K562 (cell line): ENCODE measurements around the gene DOK3. TPM values are rescaled to one million over a fixed set of nuclear protein-coding genes. Genes with fewer than 3 reads are reported as not detected.

Source experiments
- ATF7 ChIP-seq: fragments of 450-650 bp; IDR thresholded peaks from 2 replicates; pipeline ENCODE4 v1.7.1; 2014; ENCODE audit warnings: mild to moderate bottlenecking, moderate library complexity
- EGR1 ChIP-seq: fragments of 450-650 bp; conservative IDR thresholded peaks from 2 replicates; pipeline ENCODE4 v1.6.1; 2017; ENCODE audit warnings: mild to moderate bottlenecking
- GATAD2B ChIP-seq: fragments of 450-650 bp; IDR thresholded peaks from 2 replicates; pipeline ENCODE4 v1.6.1; 2017; ENCODE audit warnings: mild to moderate bottlenecking, borderline replicate concordance
- HNRNPLL ChIP-seq: fragments of 200-400 bp; formaldehyde crosslinking; IDR thresholded peaks from 2 replicates; pipeline ENCODE4 v1.6.1; 2017; ENCODE audit warnings: low read length, low read depth, mild to moderate bottlenecking; ENCODE audit not compliant: poor library complexity, severe bottlenecking
- KDM5B ChIP-seq: fragments of 200-600 bp; sonication (generic); IDR thresholded peaks from 2 replicates; pipeline ENCODE4 v1.6.1; 2012; ENCODE audit warnings: low read depth, mild to moderate bottlenecking, moderate library complexity, low read length, control low read depth, inconsistent platforms; ENCODE audit not compliant: insufficient replicate concordance
- KLF1 ChIP-seq: fragments of 450-650 bp; IDR thresholded peaks from 2 replicates; pipeline ENCODE4 v1.6.1; 2016; ENCODE audit warnings: missing genetic modification characterization, missing compliant biosample characterization
- NFE2L1 ChIP-seq: fragments of 450-650 bp; IDR thresholded peaks from 2 replicates; pipeline ENCODE4 v1.6.1; 2016; ENCODE audit warnings: missing genetic modification characterization, low read depth, mild to moderate bottlenecking, missing compliant biosample characterization, moderate library complexity, borderline replicate concordance
- PHF20 ChIP-seq: fragments of 450-650 bp; IDR thresholded peaks from 2 replicates; pipeline ENCODE4 v1.6.1; 2018; ENCODE audit not compliant: partially characterized antibody
- RAD21 ChIP-seq, 2 experiments: fragments of 250-450 bp in 1 of 2; fragments of 450-650 bp in 1 of 2; sonication (Bioruptor Pico) in 1 of 2; formaldehyde crosslinking in 1 of 2; IDR thresholded peaks in 1 of 2; conservative IDR thresholded peaks in 1 of 2; 2 replicates each; pipeline versions ENCODE4 v1.4.0 to v1.8.0; 2020 to 2022; ENCODE audit warnings: mild to moderate bottlenecking in 2 of 2, moderate library complexity in 1 of 2
- SAFB ChIP-seq: fragments of 200-400 bp; formaldehyde crosslinking; IDR thresholded peaks from 2 replicates; pipeline ENCODE4 v1.6.1; 2017; ENCODE audit warnings: low read depth, low read length, borderline replicate concordance
- SRSF3 ChIP-seq: fragments of 200-400 bp; formaldehyde crosslinking; IDR thresholded peaks from 2 replicates; pipeline ENCODE4 v1.6.1; 2016; ENCODE audit warnings: mild to moderate bottlenecking, low read length, moderate library complexity; ENCODE audit not compliant: insufficient read depth
- STAG1 ChIP-seq: sonication (generic); formaldehyde crosslinking; IDR thresholded peaks from 2 replicates; pipeline ENCODE4 v1.5.0; 2020; ENCODE audit warnings: missing genetic modification reagents, borderline replicate concordance
- ZNF75A ChIP-seq: fragments of 450-650 bp; formaldehyde crosslinking; IDR thresholded peaks from 2 replicates; pipeline ENCODE4 v1.4.0; 2020; ENCODE audit warnings: mild to moderate bottlenecking
- polyA plus RNA-seq, 8 experiments: library from polyadenylated mRNA; depleted of rRNA in 4 of 8; stranded (reverse) in 5 of 8; unstranded in 3 of 8; fragments of >200 nt; fragmentation: Nextera tagmentation in 2 of 8; fragmentation: Illumina TruSeq in 1 of 8; extraction: Ambion mirVana in 2 of 8; extraction: Trizol in 1 of 8; gene quantifications; 2 replicates each; pipeline versions ENCODE4 v1.2.1 to v1.2.3, GENCODE V29; 2011 to 2014; ENCODE audit warnings: inconsistent platforms in 1 of 8, missing spikeins in 1 of 8
- total RNA-seq, 7 experiments: library from RNA; depleted of rRNA in 6 of 7; stranded (reverse); fragments of >200 nt in 6 of 7; fragmentation: Illumina TruSeq in 2 of 7; extraction: Trizol in 2 of 7; gene quantifications; 2 replicates each; pipeline versions ENCODE4 v1.2.1 to v1.2.3, GENCODE V29; 2011 to 2021; ENCODE audit warnings: low replicate concordance in 1 of 7
- TF ChIP-seq, protein P1 (sequence below): fragments of 200-800 bp; sonication (Bioruptor generic); IDR thresholded peaks from 2 replicates; pipeline ENCODE4 v1.6.1; 2016; ENCODE audit warnings: missing genetic modification characterization, missing compliant biosample characterization
- TF ChIP-seq, protein P2 (sequence below): fragments of 450-650 bp; formaldehyde crosslinking; IDR thresholded peaks from 2 replicates; pipeline ENCODE4 v1.4.0; 2020; ENCODE audit warnings: mild to moderate bottlenecking, mixed read lengths
- TF ChIP-seq, protein P3 (sequence below), 2 experiments: fragments of 250-450 bp in 1 of 2; fragments of 450-650 bp in 1 of 2; sonication (Bioruptor Pico) in 1 of 2; IDR thresholded peaks; 2 replicates each; pipeline versions ENCODE4 v1.6.1 to v1.8.0; 2016 to 2021; ENCODE audit warnings: mild to moderate bottlenecking in 2 of 2, moderate library complexity in 2 of 2, missing compliant biosample characterization in 1 of 2, missing genetic modification characterization in 1 of 2

Gene DOK3
- total and polyA plus RNA-seq, 9 of the 15 experiments (the other 6 are each of a cell fraction or from before 2014, with no cell fraction given): 1.3 to 23.0 (median 8.0) TPM

DNA sequence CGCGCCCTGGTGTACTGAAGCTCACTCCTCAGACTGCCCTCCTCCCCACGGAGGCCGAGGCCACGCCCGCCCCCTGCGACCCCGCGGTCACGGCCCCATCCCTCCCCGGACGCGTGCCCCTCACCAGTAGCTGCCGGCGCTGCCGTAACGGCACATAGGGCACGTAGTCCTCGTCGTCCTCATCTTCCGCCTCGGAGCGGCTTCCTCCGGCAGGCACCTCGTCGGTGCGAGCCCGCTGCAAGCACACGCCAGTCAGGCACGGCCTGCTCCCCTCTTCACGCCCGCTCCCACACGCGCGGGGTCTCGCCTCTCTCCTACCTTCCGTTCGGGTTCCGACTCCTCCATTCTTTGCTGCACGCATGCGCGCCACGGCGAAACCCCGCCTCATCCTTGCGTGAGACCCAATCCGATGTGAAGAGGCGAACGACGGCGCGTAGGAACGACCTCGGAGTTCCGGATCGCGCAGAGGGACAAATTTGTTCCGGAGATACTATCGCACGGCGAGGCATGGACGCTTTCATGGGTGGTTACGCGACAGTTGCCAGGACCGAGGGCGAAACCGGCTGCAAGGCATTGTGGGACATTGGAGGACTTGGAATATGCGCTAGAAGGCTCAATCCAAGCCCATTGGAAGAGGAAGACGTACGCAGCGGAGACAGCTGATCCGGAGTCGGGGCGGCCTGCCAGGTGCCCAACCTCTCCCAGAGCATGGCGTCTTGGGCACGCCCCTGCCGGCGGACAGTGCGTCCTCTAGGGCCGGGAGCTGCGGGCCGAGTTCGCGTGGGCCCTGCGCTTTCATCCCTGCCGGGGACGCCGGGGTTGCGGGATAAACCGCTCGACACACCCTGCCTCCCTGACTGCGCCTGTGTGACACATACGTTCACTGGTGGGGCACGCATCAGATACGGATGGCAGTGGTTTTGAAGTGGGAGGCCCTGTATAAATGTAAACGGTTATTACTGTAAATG lies 7.3 kb upstream of the DOK3 start, which contains the start of gene DDX41 (continued):
- TF ChIP-seq, protein P1, sequence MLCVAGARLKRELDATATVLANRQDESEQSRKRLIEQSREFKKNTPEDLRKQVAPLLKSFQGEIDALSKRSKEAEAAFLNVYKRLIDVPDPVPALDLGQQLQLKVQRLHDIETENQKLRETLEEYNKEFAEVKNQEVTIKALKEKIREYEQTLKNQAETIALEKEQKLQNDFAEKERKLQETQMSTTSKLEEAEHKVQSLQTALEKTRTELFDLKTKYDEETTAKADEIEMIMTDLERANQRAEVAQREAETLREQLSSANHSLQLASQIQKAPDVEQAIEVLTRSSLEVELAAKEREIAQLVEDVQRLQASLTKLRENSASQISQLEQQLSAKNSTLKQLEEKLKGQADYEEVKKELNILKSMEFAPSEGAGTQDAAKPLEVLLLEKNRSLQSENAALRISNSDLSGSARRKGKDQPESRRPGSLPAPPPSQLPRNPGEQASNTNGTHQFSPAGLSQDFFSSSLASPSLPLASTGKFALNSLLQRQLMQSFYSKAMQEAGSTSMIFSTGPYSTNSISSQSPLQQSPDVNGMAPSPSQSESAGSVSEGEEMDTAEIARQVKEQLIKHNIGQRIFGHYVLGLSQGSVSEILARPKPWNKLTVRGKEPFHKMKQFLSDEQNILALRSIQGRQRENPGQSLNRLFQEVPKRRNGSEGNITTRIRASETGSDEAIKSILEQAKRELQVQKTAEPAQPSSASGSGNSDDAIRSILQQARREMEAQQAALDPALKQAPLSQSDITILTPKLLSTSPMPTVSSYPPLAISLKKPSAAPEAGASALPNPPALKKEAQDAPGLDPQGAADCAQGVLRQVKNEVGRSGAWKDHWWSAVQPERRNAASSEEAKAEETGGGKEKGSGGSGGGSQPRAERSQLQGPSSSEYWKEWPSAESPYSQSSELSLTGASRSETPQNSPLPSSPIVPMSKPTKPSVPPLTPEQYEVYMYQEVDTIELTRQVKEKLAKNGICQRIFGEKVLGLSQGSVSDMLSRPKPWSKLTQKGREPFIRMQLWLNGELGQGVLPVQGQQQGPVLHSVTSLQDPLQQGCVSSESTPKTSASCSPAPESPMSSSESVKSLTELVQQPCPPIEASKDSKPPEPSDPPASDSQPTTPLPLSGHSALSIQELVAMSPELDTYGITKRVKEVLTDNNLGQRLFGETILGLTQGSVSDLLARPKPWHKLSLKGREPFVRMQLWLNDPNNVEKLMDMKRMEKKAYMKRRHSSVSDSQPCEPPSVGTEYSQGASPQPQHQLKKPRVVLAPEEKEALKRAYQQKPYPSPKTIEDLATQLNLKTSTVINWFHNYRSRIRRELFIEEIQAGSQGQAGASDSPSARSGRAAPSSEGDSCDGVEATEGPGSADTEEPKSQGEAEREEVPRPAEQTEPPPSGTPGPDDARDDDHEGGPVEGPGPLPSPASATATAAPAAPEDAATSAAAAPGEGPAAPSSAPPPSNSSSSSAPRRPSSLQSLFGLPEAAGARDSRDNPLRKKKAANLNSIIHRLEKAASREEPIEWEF: no peak
- TF ChIP-seq SRSF3: no peak
- peak; percentile 73 for TF ChIP-seq KDM5B
- no peak for TF ChIP-seq NFE2L1
- TF ChIP-seq STAG1 (CRISPR knock-in tag): 0 out of 2 replicates have a peak, but pooled peaks have one; percentile 32
- no peak for TF ChIP-seq GATAD2B
- peak; percentile 64; the same call in 1 of the 2 replicates for TF ChIP-seq KLF1
- peak; percentile 90 for TF ChIP-seq ATF7
- TF ChIP-seq ZNF75A (CRISPR knock-in tag): no peak
- peak; percentile 74 for TF ChIP-seq HNRNPLL
- TF ChIP-seq, protein P2, sequence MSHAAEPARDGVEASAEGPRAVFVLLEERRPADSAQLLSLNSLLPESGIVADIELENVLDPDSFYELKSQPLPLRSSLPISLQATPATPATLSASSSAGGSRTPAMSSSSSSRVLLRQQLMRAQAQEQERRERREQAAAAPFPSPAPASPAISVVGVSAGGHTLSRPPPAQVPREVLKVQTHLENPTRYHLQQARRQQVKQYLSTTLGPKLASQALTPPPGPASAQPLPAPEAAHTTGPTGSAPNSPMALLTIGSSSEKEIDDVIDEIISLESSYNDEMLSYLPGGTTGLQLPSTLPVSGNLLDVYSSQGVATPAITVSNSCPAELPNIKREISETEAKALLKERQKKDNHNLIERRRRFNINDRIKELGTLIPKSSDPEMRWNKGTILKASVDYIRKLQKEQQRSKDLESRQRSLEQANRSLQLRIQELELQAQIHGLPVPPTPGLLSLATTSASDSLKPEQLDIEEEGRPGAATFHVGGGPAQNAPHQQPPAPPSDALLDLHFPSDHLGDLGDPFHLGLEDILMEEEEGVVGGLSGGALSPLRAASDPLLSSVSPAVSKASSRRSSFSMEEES (CRISPR knock-in tag): no peak
- TF ChIP-seq, protein P3, sequence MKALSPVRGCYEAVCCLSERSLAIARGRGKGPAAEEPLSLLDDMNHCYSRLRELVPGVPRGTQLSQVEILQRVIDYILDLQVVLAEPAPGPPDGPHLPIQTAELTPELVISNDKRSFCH (CRISPR knock-in tag; IDR thresholded peaks at IDR 0.05): no peak
- TF ChIP-seq, protein P3 (tag; IDR thresholded peaks at IDR 0.05): peak; percentile 62
- TF ChIP-seq EGR1: peak; percentile 9; the same call in 1 of the 2 replicates
- TF ChIP-seq PHF20: peak; percentile 67
- TF ChIP-seq RAD21 (CRISPR knock-in tag; conservative IDR thresholded peaks at IDR 0.05 in 1 of 2, IDR thresholded peaks at IDR 0.05 in 1 of 2): peak in 1 of 2 experiments; percentile 1; a peak in 1 of 4 replicates
- peak; percentile 26; the same call in 1 of the 2 replicates for TF ChIP-seq SAFB
